ENCODE measurements around the gene PLIN1.

DNA sequence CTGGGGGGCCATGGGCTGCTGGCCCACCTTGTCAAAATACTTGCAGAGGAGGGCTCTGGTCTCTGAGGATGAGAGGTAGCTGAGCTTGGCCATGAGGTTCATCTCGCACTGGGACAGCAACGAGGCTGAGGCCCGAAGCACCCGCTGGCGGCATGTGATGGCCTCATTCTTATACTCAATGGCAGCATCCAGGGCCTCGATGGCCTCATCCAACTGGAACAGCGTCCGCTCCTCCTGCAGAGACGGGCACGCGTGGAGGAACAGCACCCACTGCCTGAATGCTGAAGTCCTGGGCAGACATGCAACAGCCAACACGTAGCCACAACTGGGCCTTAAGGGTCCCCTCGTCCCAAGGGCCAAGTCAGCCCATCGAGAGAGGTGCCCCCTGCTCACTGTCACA lies 48.9 kb downstream of the PLIN1 start:
- TF ChIP-seq CTCF (IDR thresholded peaks at IDR 0.05) = no peak
- TF ChIP-seq POLR2A (IDR thresholded peaks at IDR 0.05) = no peak

Data from body of pancreas (tissue), 4 donors.